Measurements from ENCODE around the gene JMJD7. TPM values are rescaled to one million over a fixed set of nuclear protein-coding genes. Genes with fewer than 3 reads are reported as not detected.

The JMJD7 gene
- total and polyA plus RNA-seq, 9 of the 15 experiments (the other 6 are each of a cell fraction or from before 2014, with no cell fraction given) = 1.2 to 13.9 (median 6.1) TPM

GRCh38 chr15:41842229-41842628 lies 14.3 kb downstream of the JMJD7 start:
- Histone ChIP-seq H3K9me3 (replicated peaks; ENCODE audit: control insufficient read depth, insufficient read depth, low read depth, low read length) (no peaks in the 10 kb centered on the region), H2AFZ (ENCODE audit: low read depth, low read length) (no peak overlapping the region), H3K4me2 (ENCODE audit: insufficient read depth, low read length) (no peak overlapping the region), H3K4me3 (no peak overlapping the region), H4K20me1 (replicated peaks; ENCODE audit: control insufficient read depth, insufficient read depth, low read length) (no peaks in the 10 kb centered on the region), H3K9me1 (ENCODE audit: control insufficient read depth, insufficient read depth, low read length) (no peaks in the 10 kb centered on the region), H3K4me1 (replicated peaks in 1 of 2; ENCODE audit: control insufficient read depth in 2 of 2, insufficient read depth in 2 of 2, low read length in 2 of 2) (peaks cover 0 to 21% of the 10 kb centered on the region in 2 experiments; a peak in 2 of 5 replicates), H3K36me3 (ENCODE audit: control insufficient read depth, insufficient read depth, low read length) (no peaks in the 10 kb centered on the region; the same call in 2 of the 3 replicates), H3K27me3 (ENCODE audit: control insufficient read depth in 2 of 2, insufficient read depth in 2 of 2, low read length in 2 of 2) (no peaks in the 10 kb centered on the region), H3K27ac (ENCODE audit: extremely low read depth, low read depth, low read length) (no peak overlapping the region), H3K9ac (ENCODE audit: insufficient read depth in 1 of 2, low read depth in 2 of 2, low read length in 2 of 2) (no peak overlapping the region; a peak in 1 of 4 replicates), H3K79me2 (ENCODE audit: control insufficient read depth, insufficient read depth, low read length) (no peaks in the 10 kb centered on the region)
- ATAC-seq (no peak), FAIRE-seq (no peak), DNase-seq (ENCODE audit: extremely low read depth in 1 of 4, low spot score in 3 of 4) (no peak)
- intact Hi-C loops (cut with micrococcal nuclease) (no loop called here), in situ Hi-C loops (cut with MboI) (no loop called here)
- TF ChIP-seq ZNF134 (CRISPR knock-in tag; conservative IDR thresholded peaks at IDR 0.05) = peak; percentile 69
- no peak for TF ChIP-seq ZNF507 (tag; conservative IDR thresholded peaks at IDR 0.05)
- WGBS (ENCODE audit: insufficient coverage, low coverage, missing lambda C conversion rate) = 59% methylated on average over 9 of the region's 12 CpGs
- no TSS peak for BruUV-seq (replicated peaks)
- POLR2A ChIA-PET = interaction anchor here (2.3 kb wide), 1 partner anchor 10 kb away, joined by 10 read pairs; no protein-coding TSS in a partner anchor
- CTCF ChIA-PET (ENCODE audit: low intra/inter-chr PET ratio) = no interaction called here

DNA sequence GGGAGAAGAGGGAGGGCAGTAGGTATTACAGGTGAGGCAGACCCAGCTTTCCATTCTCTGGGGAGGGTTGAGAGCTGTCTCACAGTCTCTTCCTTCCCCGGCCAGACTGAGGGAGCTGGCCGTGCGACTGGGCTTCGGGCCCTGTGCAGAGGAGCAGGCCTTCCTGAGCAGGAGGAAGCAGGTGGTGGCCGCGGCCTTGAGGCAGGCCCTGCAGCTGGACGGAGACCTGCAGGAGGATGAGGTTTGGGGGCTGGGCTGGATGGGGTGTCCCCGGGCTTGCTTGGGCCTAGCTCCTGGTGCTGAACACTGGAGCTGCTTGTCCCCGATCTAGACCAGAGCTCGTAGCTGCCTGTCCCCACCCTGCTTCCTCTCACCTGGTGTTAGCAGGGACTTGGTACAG lies 15.7 kb downstream of the JMJD7 start:
- Histone ChIP-seq H3K9me3 (replicated peaks; ENCODE audit: control insufficient read depth, insufficient read depth, low read depth, low read length) (no peaks in the 10 kb centered on the region), H3K36me3 (ENCODE audit: control insufficient read depth, insufficient read depth, low read length) (peaks cover 5% of the 10 kb centered on the region; the same call in 1 of the 3 replicates), H3K79me2 (ENCODE audit: control insufficient read depth, insufficient read depth, low read length) (no peaks in the 10 kb centered on the region), H3K4me3 (no peak overlapping the region), H2AFZ (ENCODE audit: low read depth, low read length) (no peak overlapping the region), H4K20me1 (replicated peaks; ENCODE audit: control insufficient read depth, insufficient read depth, low read length) (no peaks in the 10 kb centered on the region), H3K27ac (ENCODE audit: extremely low read depth, low read depth, low read length) (no peak overlapping the region), H3K9me1 (ENCODE audit: control insufficient read depth, insufficient read depth, low read length) (no peaks in the 10 kb centered on the region), H3K27me3 (ENCODE audit: control insufficient read depth in 2 of 2, insufficient read depth in 2 of 2, low read length in 2 of 2) (no peaks in the 10 kb centered on the region), H3K4me1 (replicated peaks in 1 of 2; ENCODE audit: control insufficient read depth in 2 of 2, insufficient read depth in 2 of 2, low read length in 2 of 2) (peaks cover 0 to 21% of the 10 kb centered on the region in 2 experiments; a peak in 2 of 5 replicates), H3K9ac (ENCODE audit: insufficient read depth in 1 of 2, low read depth in 2 of 2, low read length in 2 of 2) (no peak overlapping the region), H3K4me2 (ENCODE audit: insufficient read depth, low read length) (no peak overlapping the region)
- DNase-seq (ENCODE audit: extremely low read depth in 1 of 4, low spot score in 3 of 4) = no peak
- intact Hi-C loops (cut with micrococcal nuclease) = no loop called here
- no peak for ATAC-seq
- CTCF ChIA-PET (ENCODE audit: low intra/inter-chr PET ratio) = no interaction called here
- FAIRE-seq = no peak
- WGBS (ENCODE audit: insufficient coverage, low coverage, missing lambda C conversion rate) = 69% methylated on average over 8 of the region's 10 CpGs
- POLR2A ChIA-PET = interaction anchor here (0.6 to 2.3 kb wide), 3 partner anchors 9 to 21 kb away, joined by 3 to 10 read pairs (median 10); no protein-coding TSS in a partner anchor
- no TSS peak for BruUV-seq (replicated peaks)
- in situ Hi-C loops (cut with MboI) = no loop called here
- no peak for TF ChIP-seq SMAD4 (CRISPR knock-in tag; conservative IDR thresholded peaks at IDR 0.05)
- no peak for TF ChIP-seq CTCFL (IDR thresholded peaks at IDR 0.05; ENCODE audit: borderline replicate concordance, insufficient read depth, low read depth, low read length, poor library complexity, severe bottlenecking)
- no peak for TF ChIP-seq EWSR1 (IDR thresholded peaks at IDR 0.05; ENCODE audit: borderline replicate concordance, low read depth, partially characterized antibody)
- no peak for TF ChIP-seq HINFP (tag; conservative IDR thresholded peaks at IDR 0.05; ENCODE audit: low read depth)
- no peak for TF ChIP-seq ZFP36 (IDR thresholded peaks at IDR 0.05; ENCODE audit: low read depth, low read length, partially characterized antibody)
- TF ChIP-seq ZNF436 (CRISPR knock-in tag; IDR thresholded peaks at IDR 0.05) = no peak
- no peak for TF ChIP-seq USF2 (CRISPR knock-in tag; IDR thresholded peaks at IDR 0.05)
- no peak for TF ChIP-seq ESRRA (IDR thresholded peaks at IDR 0.05; ENCODE audit: borderline replicate concordance, low read depth)
- TF ChIP-seq ARID2 (IDR thresholded peaks at IDR 0.05) = no peak
- no peak for TF ChIP-seq RB1 (IDR thresholded peaks at IDR 0.05; ENCODE audit: low read depth)
